ENCODE results near the gene ZNF775. TPM values are rescaled to one million over a fixed set of nuclear protein-coding genes. Genes with fewer than 3 reads are reported as not detected.

ZNF775 gene
- total RNA-seq, 1 donor from 2014 or later, result 8.0 TPM

- Mint-ChIP-seq H3K4me3 (no peak overlapping the region), H3K27me3 (peaks cover 5% of the 10 kb centered on the region), H3K36me3 (ENCODE audit: low read depth) (peaks cover 11% of the 10 kb centered on the region), H3K4me1 (peaks cover 33% of the 10 kb centered on the region), H3K9me3 (peaks cover 2% of the 10 kb centered on the region), H3K27ac (no peak overlapping the region)
- DNase-seq, result no peak
- TF ChIP-seq, protein P1, sequence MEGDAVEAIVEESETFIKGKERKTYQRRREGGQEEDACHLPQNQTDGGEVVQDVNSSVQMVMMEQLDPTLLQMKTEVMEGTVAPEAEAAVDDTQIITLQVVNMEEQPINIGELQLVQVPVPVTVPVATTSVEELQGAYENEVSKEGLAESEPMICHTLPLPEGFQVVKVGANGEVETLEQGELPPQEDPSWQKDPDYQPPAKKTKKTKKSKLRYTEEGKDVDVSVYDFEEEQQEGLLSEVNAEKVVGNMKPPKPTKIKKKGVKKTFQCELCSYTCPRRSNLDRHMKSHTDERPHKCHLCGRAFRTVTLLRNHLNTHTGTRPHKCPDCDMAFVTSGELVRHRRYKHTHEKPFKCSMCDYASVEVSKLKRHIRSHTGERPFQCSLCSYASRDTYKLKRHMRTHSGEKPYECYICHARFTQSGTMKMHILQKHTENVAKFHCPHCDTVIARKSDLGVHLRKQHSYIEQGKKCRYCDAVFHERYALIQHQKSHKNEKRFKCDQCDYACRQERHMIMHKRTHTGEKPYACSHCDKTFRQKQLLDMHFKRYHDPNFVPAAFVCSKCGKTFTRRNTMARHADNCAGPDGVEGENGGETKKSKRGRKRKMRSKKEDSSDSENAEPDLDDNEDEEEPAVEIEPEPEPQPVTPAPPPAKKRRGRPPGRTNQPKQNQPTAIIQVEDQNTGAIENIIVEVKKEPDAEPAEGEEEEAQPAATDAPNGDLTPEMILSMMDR (IDR thresholded peaks at IDR 0.05), result no peak
- POLR2A ChIA-PET, result no interaction called here
- CTCF ChIA-PET, result interaction anchor here (0.8 to 1.5 kb wide), 3 partner anchors 40 to 563 kb away, joined by 3 to 4 read pairs (median 3); no protein-coding TSS in a partner anchor
- no peak for ATAC-seq (ENCODE audit: low read depth)
- intact Hi-C loops (cut with micrococcal nuclease), result loop anchor here (10.0 kb wide), 1 partner anchor 238 kb away; the partner anchor contains the start of gene GIMAP2
Observed at GRCh38 chr7:150446288-150446938, 67.3 kb downstream of the ZNF775 start.

Other genes with a start within 250 kb of the ZNF775 start
- 10.7 and 11.0 TPM in 2 replicates for gene LRRC61, start 56.0 kb upstream of the ZNF775 start, total RNA-seq
- gene ACTR3C, start 55.8 kb upstream of the ZNF775 start, total RNA-seq, result 10.1 and 14.3 TPM in 2 replicates
- gene RARRES2, start 37.7 kb upstream of the ZNF775 start, total RNA-seq, result not detected in 2 replicates
- 106 and 116 TPM in 2 replicates for gene REPIN1, start 10.5 kb upstream of the ZNF775 start, total RNA-seq
- gene GIMAP8, start 71.3 kb downstream of the ZNF775 start, total RNA-seq, result 0.22 TPM in 1 of 2 replicates, not detected in the other
- 0.39 TPM in 1 of 2 replicates, not detected in the other for gene GIMAP7, start 135.5 kb downstream of the ZNF775 start, total RNA-seq
- gene GIMAP4, start 188.1 kb downstream of the ZNF775 start, total RNA-seq, result 0.29 and 0.40 TPM in 2 replicates

All from activated B cell treated with CpG ODN at 0.5 μM for 24 hours (primary cell).